Endodermal cell (in vitro differentiated cells): Measurements from ENCODE around the gene PSMB10. TPM values are rescaled to one million over a fixed set of nuclear protein-coding genes. Genes with fewer than 3 reads are reported as not detected.

Source experiments
- DNase-seq: peaks from one replicate; pipeline ENCODE4 v3.0.0-alpha.2; 2017
- H3K27ac ChIP-seq: 2 replicates; pipeline ENCODE4 v1.5.1; 2013; ENCODE audit warnings: mild to moderate bottlenecking, low read depth, low read length, moderate library complexity
- H3K27me3 ChIP-seq: 2 replicates; pipeline ENCODE4 v1.6.1; 2013; ENCODE audit warnings: mild to moderate bottlenecking, low read length, moderate library complexity; ENCODE audit not compliant: insufficient read depth, control insufficient read depth, poor library complexity, severe bottlenecking
- H3K36me3 ChIP-seq: 2 replicates; pipeline ENCODE4 v1.7.0; 2013; ENCODE audit warnings: mild to moderate bottlenecking, low read length, moderate library complexity; ENCODE audit not compliant: control insufficient read depth, insufficient read depth
- H3K4me1 ChIP-seq: one replicate; pipeline ENCODE4 v1.7.0; 2013; ENCODE audit warnings: low read length; ENCODE audit not compliant: control insufficient read depth, insufficient read depth
- H3K4me3 ChIP-seq: 2 replicates; pipeline ENCODE4 v1.5.1; 2013; ENCODE audit warnings: mild to moderate bottlenecking, low read length, moderate library complexity
- H3K9ac ChIP-seq: 2 replicates; pipeline ENCODE4 v1.6.1; 2013; ENCODE audit warnings: mild to moderate bottlenecking, low read length, moderate library complexity; ENCODE audit not compliant: poor library complexity, severe bottlenecking; ENCODE audit errors: extremely low read depth
- H3K9me3 ChIP-seq: 2 replicates; pipeline ENCODE4 v1.6.1; 2013; ENCODE audit warnings: mild to moderate bottlenecking, low read length, moderate library complexity; ENCODE audit not compliant: control insufficient read depth
- H3K27ac Mint-ChIP-seq: 2 replicates; pipeline ENCODE4 v1.8.0; 2020; ENCODE audit warnings: mixed read lengths
- H3K27me3 Mint-ChIP-seq: 2 replicates; pipeline ENCODE4 v1.8.0; 2021; ENCODE audit warnings: mild to moderate bottlenecking, mixed read lengths; ENCODE audit not compliant: insufficient read depth
- H3K36me3 Mint-ChIP-seq: 2 replicates; pipeline ENCODE4 v1.8.0; 2020; ENCODE audit warnings: low read depth, mixed read lengths
- H3K4me1 Mint-ChIP-seq: 2 replicates; pipeline ENCODE4 v1.8.0; 2020; ENCODE audit warnings: mixed read lengths
- H3K4me3 Mint-ChIP-seq: 2 replicates; pipeline ENCODE4 v1.8.0; 2020; ENCODE audit warnings: mild to moderate bottlenecking, moderate library complexity, mixed read lengths
- H3K9me3 Mint-ChIP-seq: 2 replicates; pipeline ENCODE4 v1.8.0; 2020; ENCODE audit warnings: mild to moderate bottlenecking, mixed read lengths
- whole genome bisulfite sequencing, 2 experiments: methylation state at CpG; one replicate each; pipeline versions ENCODE4 v1.1.5 to v1.1.7; 2013; ENCODE audit warnings: missing lambda C conversion rate in 2 of 2, mixed read lengths in 1 of 2; ENCODE audit not compliant: insufficient coverage in 1 of 2, insufficient read length in 1 of 2; 5-methylcytosine and 5-hydroxymethylcytosine counted together
- total RNA-seq, 2 donors: library from RNA; stranded (reverse); fragmentation: NEBNext Ultra II Directional in 1 of 2; extraction: Animal tissue kit (Norgen Biotek cat#: 25700) in 1 of 2; gene quantifications; 2 replicates in 1 of 2; 3 replicates in 1 of 2; pipeline ENCODE4 v1.2.1, GENCODE V29; 2021
- TF ChIP-seq, protein P1 (sequence below): fragments of 200-600 bp; sonication (generic); conservative IDR thresholded peaks from 2 replicates; pipeline ENCODE4 v1.5.0; 2021; ENCODE audit warnings: antibody characterized with exemption, mild to moderate bottlenecking

PSMB10 gene
- total RNA-seq, 2 donors from 2014 or later: 15.5 to 16.5 TPM

DNA sequence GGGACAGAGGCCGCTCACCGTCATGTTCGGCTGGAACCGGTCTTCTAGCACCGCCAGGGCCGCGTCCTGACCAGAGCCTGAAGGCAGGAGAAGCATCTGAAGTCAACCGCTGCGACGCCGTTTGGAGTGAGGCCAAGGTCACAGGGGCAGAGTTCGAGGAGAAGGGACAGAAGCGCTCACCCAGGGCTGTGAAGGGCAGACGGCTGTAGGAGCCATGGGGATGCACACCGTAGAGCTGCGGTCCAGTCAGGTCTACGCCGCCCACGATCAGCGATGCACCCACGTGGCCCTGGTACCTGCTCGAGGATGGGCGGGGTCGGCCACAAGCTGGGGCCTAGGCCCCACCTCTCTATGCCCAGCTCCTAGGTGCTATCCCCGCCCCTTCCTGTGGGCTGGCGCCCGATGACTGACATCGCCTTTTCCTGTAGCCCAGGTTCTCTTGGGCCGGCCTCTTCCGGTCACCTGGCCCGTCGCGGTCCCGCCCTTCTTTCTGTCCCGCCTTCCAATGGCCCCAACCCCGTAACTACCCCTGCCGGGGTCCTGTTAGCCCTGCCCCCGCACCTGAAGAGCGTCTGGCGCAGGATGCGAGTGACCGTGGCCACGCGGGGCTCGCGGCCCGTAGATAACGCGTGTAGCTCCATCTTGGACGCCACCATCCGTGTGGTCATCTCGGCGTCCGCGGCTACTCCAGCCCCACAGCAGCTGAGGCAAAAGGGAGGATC is 1.1 kb downstream of the PSMB10 start:
- Mint-ChIP-seq H3K27me3 (no peaks in the 10 kb centered on the region), H3K4me3 (peak overlapping the region; percentile 100)
- 0% methylated on average over 26 to 55 of the region's 55 CpGs for whole genome bisulfite sequencing, 2 experiments

DNA sequence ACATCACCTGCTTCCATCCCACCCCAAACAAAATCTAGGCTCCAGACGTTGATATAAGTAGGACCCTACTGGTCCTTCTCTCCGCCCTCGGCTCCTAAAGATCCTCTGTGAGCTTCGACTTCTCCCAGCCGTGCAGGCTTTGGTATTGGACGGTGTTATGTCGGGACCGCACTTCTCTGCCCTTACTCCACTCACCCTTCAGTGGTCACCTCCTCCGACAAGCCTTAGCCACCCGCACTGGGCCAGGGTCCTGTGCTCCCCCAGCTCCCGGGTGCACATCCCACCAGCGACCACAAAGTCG is 1.6 kb downstream of the PSMB10 start:
- Mint-ChIP-seq H3K27ac (peak overlapping the region; percentile 79), H3K4me3 (peak overlapping the region; percentile 100)
- no peak for DNase-seq

More for the DNA sequence above, 1.1 kb downstream of the PSMB10 start:
- Mint-ChIP-seq H3K27ac (peak overlapping the region; percentile 99), H3K36me3 (peaks cover 12% of the 10 kb centered on the region), H3K4me1 (peaks cover 24% of the 10 kb centered on the region), H3K9me3 (no peaks in the 10 kb centered on the region)
- DNase-seq: peak; percentile 98
- no peak overlapping the region for H3K27ac ChIP-seq
- H3K36me3 ChIP-seq: no peaks in the 10 kb centered on the region
- TF ChIP-seq, protein P1, sequence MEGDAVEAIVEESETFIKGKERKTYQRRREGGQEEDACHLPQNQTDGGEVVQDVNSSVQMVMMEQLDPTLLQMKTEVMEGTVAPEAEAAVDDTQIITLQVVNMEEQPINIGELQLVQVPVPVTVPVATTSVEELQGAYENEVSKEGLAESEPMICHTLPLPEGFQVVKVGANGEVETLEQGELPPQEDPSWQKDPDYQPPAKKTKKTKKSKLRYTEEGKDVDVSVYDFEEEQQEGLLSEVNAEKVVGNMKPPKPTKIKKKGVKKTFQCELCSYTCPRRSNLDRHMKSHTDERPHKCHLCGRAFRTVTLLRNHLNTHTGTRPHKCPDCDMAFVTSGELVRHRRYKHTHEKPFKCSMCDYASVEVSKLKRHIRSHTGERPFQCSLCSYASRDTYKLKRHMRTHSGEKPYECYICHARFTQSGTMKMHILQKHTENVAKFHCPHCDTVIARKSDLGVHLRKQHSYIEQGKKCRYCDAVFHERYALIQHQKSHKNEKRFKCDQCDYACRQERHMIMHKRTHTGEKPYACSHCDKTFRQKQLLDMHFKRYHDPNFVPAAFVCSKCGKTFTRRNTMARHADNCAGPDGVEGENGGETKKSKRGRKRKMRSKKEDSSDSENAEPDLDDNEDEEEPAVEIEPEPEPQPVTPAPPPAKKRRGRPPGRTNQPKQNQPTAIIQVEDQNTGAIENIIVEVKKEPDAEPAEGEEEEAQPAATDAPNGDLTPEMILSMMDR: no peak
- H3K27me3 ChIP-seq: no peaks in the 10 kb centered on the region
- H3K4me1 ChIP-seq: no peaks in the 10 kb centered on the region
- H3K9me3 ChIP-seq: no peaks in the 10 kb centered on the region
- peak overlapping the region; percentile 93 for H3K4me3 ChIP-seq
- H3K9ac ChIP-seq: peak overlapping the region; percentile 77

DNA sequence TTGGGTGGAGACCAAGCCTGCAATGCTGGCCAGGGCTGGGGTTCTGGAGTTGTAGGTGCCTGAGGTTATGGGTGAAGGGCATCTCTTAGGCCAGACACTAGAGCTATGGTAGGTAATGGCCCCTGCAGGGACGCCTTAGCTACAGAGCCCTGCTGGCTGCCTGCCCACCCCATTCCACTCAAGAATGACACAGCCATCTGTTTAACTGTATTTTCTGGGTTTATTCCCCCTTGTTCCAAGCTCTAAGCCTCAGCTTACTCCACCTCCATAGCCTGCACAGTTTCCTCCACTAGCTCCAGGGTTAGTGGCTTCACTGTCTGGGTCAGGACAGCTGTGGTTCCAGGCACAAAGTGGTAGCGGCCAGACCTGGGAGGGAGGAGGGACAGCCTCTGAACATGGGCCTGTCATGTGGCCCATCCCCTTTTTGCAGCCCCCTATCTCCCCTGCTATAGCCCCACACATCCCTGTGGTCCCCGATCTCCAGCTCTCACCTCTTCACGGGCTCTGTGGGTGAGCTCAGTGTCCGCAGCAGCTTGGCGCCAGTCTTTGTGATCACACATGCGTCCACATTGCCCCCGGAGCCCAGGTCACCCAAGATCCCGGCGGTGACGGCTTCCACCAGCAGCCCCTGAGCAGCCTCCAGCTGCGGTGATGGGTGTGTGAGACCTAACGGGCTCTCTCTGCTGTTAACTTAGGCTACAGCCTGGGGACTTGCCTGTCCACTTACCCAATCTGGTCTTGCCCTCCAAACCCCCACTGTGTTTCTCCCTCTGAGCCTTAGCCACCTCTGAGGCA is 2.1 kb downstream of the PSMB10 start:
- no peak overlapping the region for H3K27ac Mint-ChIP-seq
- Histone ChIP-seq H3K9me3 (no peaks in the 10 kb centered on the region), H3K27me3 (no peaks in the 10 kb centered on the region), H3K9ac (peak overlapping the region; percentile 44), H3K4me3 (peak overlapping the region; percentile 93), H3K36me3 (peaks cover 6% of the 10 kb centered on the region), H3K27ac (no peak overlapping the region), H3K4me1 (no peaks in the 10 kb centered on the region)
- TF ChIP-seq, protein P1: no peak
- peak overlapping the region; percentile 100 for H3K4me3 Mint-ChIP-seq
- peaks cover 24% of the 10 kb centered on the region for H3K4me1 Mint-ChIP-seq
- H3K27me3 Mint-ChIP-seq: no peaks in the 10 kb centered on the region
- no peak for DNase-seq
- no peaks in the 10 kb centered on the region for H3K9me3 Mint-ChIP-seq
- 68 to 85% methylated on average over 5 to 13 of the region's 13 CpGs for WGBS, 2 experiments
- H3K36me3 Mint-ChIP-seq: peaks cover 15% of the 10 kb centered on the region

More for the DNA sequence above, 1.6 kb downstream of the PSMB10 start:
- no peaks in the 10 kb centered on the region for H3K4me1 ChIP-seq
- H3K4me1 Mint-ChIP-seq: peaks cover 24% of the 10 kb centered on the region
- peaks cover under 1% of the 10 kb centered on the region for H3K36me3 ChIP-seq
- H3K9ac ChIP-seq: peak overlapping the region; percentile 44
- no peaks in the 10 kb centered on the region for H3K9me3 ChIP-seq
- no peaks in the 10 kb centered on the region for H3K27me3 Mint-ChIP-seq
- no peaks in the 10 kb centered on the region for H3K27me3 ChIP-seq
- TF ChIP-seq, protein P1: no peak
- 13 to 15% methylated on average over 11 to 13 of the region's 13 CpGs for WGBS, 2 experiments
- H3K4me3 ChIP-seq: peak overlapping the region; percentile 93
- peaks cover 12% of the 10 kb centered on the region for H3K36me3 Mint-ChIP-seq
- H3K27ac ChIP-seq: no peak overlapping the region
- no peaks in the 10 kb centered on the region for H3K9me3 Mint-ChIP-seq
